IMR-90 (cell line): ENCODE measurements around the gene SLC18B1. TPM values are rescaled to one million over a fixed set of nuclear protein-coding genes. Genes with fewer than 3 reads are reported as not detected.

Experiments
- ATAC-seq: fragments of 200-7000 bp; cut with Tn5 transposase; 2 replicates; pipeline ENCODE4 v1.9.1; 2020; ENCODE audit warnings: low read depth, mild to moderate bottlenecking, moderate library complexity
- BruUV-seq: library from RNA; stranded (reverse); fragments of 400-500 nt; replicated peaks from 2 replicates; lab custom pipeline; 2021; lab: Mats Ljungman, UMichigan
- CTCF ChIA-PET: fragments of 300-600 bp; formaldehyde crosslinking; extraction: SDS; loops from one replicate; lab custom pipeline; 2021; ENCODE audit warnings: antibody characterized with exemption; lab: Yijun Ruan, JAX
- POLR2A ChIA-PET: fragments of 300-600 bp; sonication (Branson Sonifier 250); formaldehyde crosslinking; loops from one replicate; lab custom pipeline; 2022; ENCODE audit warnings: antibody characterized with exemption; ENCODE audit not compliant: unreplicated experiment; lab: Charles Lee
- DNase-seq: peaks from one replicate; pipeline ENCODE4 v3.0.0; 2013
- H2AFZ ChIP-seq: replicated peaks from 2 replicates; pipeline ENCODE3; 2013; ENCODE audit warnings: low read length, mild to moderate bottlenecking; ENCODE audit not compliant: poor library complexity
- H2AK5ac ChIP-seq: 2 replicates; pipeline ENCODE4 v1.6.1; 2013; ENCODE audit warnings: low read depth, low read length, inconsistent platforms
- H2AK9ac ChIP-seq: replicated peaks from 2 replicates; pipeline ENCODE3; 2013; ENCODE audit warnings: mild to moderate bottlenecking, low read depth, low read length, moderate library complexity; ENCODE audit not compliant: poor library complexity
- H2BK120ac ChIP-seq: 2 replicates; pipeline ENCODE4 v1.6.1; 2013; ENCODE audit warnings: low read depth, low read length, inconsistent platforms
- H2BK15ac ChIP-seq: 3 replicates; pipeline ENCODE4 v1.6.1; 2013; ENCODE audit warnings: low read depth, low read length, inconsistent platforms
- H2BK20ac ChIP-seq: 2 replicates; pipeline ENCODE4 v1.6.1; 2013; ENCODE audit warnings: low read depth, mild to moderate bottlenecking, inconsistent platforms, low read length, moderate library complexity
- H2BK5ac ChIP-seq: 2 replicates; pipeline ENCODE4 v1.6.1; 2013; ENCODE audit warnings: mild to moderate bottlenecking, low read depth, low read length, inconsistent platforms; ENCODE audit not compliant: poor library complexity, severe bottlenecking
- H3K14ac ChIP-seq: replicated peaks from 2 replicates; pipeline ENCODE4 v1.6.1; 2013; ENCODE audit warnings: low read depth, low read length, inconsistent platforms
- H3K18ac ChIP-seq: 2 replicates; pipeline ENCODE4 v1.6.1; 2013; ENCODE audit warnings: low read depth, low read length, control low read depth
- H3K23ac ChIP-seq: 2 replicates; pipeline ENCODE4 v1.6.1; 2013; ENCODE audit warnings: low read depth, low read length, inconsistent platforms
- H3K27ac ChIP-seq: 2 replicates; pipeline ENCODE4 v1.5.1; 2013; ENCODE audit warnings: mild to moderate bottlenecking, control low read depth, low read length; ENCODE audit not compliant: insufficient read depth
- H3K27me3 ChIP-seq: 2 replicates; pipeline ENCODE4 v1.6.1; 2013; ENCODE audit warnings: low read length; ENCODE audit not compliant: control insufficient read depth, insufficient read depth
- H3K36me3 ChIP-seq: 2 replicates; pipeline ENCODE4 v1.6.1; 2013; ENCODE audit warnings: low read length, mixed read lengths; ENCODE audit not compliant: control insufficient read depth, insufficient read depth
- H3K4ac ChIP-seq: 2 replicates; pipeline ENCODE4 v1.6.1; 2013; ENCODE audit warnings: low read depth, low read length, inconsistent platforms
- H3K4me1 ChIP-seq: 2 replicates; pipeline ENCODE4 v1.6.1; 2013; ENCODE audit warnings: low read length, mixed read lengths; ENCODE audit not compliant: control insufficient read depth, insufficient read depth
- H3K4me2 ChIP-seq: 2 replicates; pipeline ENCODE4 v1.6.1; 2013; ENCODE audit warnings: low read depth, mild to moderate bottlenecking, control low read depth, low read length, moderate library complexity
- H3K4me3 ChIP-seq: 2 replicates; pipeline ENCODE4 v1.5.1; 2013; ENCODE audit warnings: low read depth, mild to moderate bottlenecking, control low read depth, low read length, moderate library complexity; ENCODE audit not compliant: insufficient read depth
- H3K56ac ChIP-seq: 2 replicates; pipeline ENCODE4 v1.6.1; 2013; ENCODE audit warnings: low read length, inconsistent platforms; ENCODE audit not compliant: insufficient read depth; ENCODE audit errors: extremely low read depth
- H3K79me1 ChIP-seq, 2 experiments: 2 replicates each; pipeline ENCODE4 v1.6.1; 2013; ENCODE audit warnings: low read length in 2 of 2, inconsistent platforms in 1 of 2, low read depth in 1 of 2
- H3K9ac ChIP-seq: 2 replicates; pipeline ENCODE4 v1.6.1; 2013; ENCODE audit warnings: low read depth, low read length, control low read depth
- H3K9me1 ChIP-seq: 2 replicates; pipeline ENCODE4 v1.6.1; 2013; ENCODE audit warnings: low read length, inconsistent platforms; ENCODE audit not compliant: insufficient read depth
- H3K9me3 ChIP-seq: 2 replicates; pipeline ENCODE4 v1.6.1; 2013; ENCODE audit warnings: low read length; ENCODE audit not compliant: control insufficient read depth, insufficient read depth
- H4K20me1 ChIP-seq: 2 replicates; pipeline ENCODE4 v1.6.1; 2013; ENCODE audit warnings: low read length, inconsistent platforms; ENCODE audit not compliant: insufficient read depth
- H4K5ac ChIP-seq: 2 replicates; pipeline ENCODE4 v1.6.1; 2013; ENCODE audit warnings: mild to moderate bottlenecking, low read depth, low read length, control low read depth
- H4K8ac ChIP-seq, 2 experiments: 2 replicates each; pipeline ENCODE4 v1.6.1; 2013; ENCODE audit warnings: low read depth in 2 of 2, low read length in 2 of 2, control low read depth in 1 of 2, inconsistent platforms in 1 of 2
- H4K91ac ChIP-seq: 2 replicates; pipeline ENCODE4 v1.6.1; 2013; ENCODE audit warnings: low read depth, low read length, inconsistent platforms; ENCODE audit not compliant: insufficient read depth
- CHD1 ChIP-seq: IDR thresholded peaks from 2 replicates; pipeline ENCODE4 v1.6.1; 2012; ENCODE audit warnings: low read depth, low read length, improper control_type of control experiment
- MXI1 ChIP-seq: IDR thresholded peaks from 2 replicates; pipeline ENCODE4 v1.6.1; 2012; ENCODE audit warnings: low read depth, mild to moderate bottlenecking, low read length, moderate library complexity, borderline replicate concordance
- RAD21 ChIP-seq: IDR thresholded peaks from 2 replicates; pipeline ENCODE4 v1.6.1; 2012; ENCODE audit warnings: low read length, improper control_type of control experiment
- WGBS, 2 experiments: methylation state at CpG; one replicate each; pipeline versions ENCODE4 v1.1.5 to v1.1.7; 2013; ENCODE audit warnings: missing lambda C conversion rate in 2 of 2; ENCODE audit not compliant: insufficient read length in 1 of 2; ENCODE audit errors: extremely low coverage in 2 of 2; 5-methylcytosine and 5-hydroxymethylcytosine counted together
- dilution Hi-C: fragments of 300-500 bp; cut with HindIII; formaldehyde crosslinking; loops from one replicate; pipeline ENCODE4 v1.14.3; 2018; ENCODE audit warnings: low sequenced_read_pairs; ENCODE audit not compliant: unreplicated experiment
- in situ Hi-C: fragments of 300-500 bp; cut with MboI; formaldehyde crosslinking; loops from 3 replicates; pipeline ENCODE4 v1.14.3; 2019; ENCODE audit warnings: low sequenced_read_pairs, inconsistent platforms, mixed read lengths
- intact Hi-C: fragments of 100-400 bp; cut with micrococcal nuclease; formaldehyde crosslinking; loops from 2 replicates; pipeline ENCODE4 v1.10.0; 2022
- polyA plus RNA-seq, 3 experiments: library from polyadenylated mRNA; depleted of rRNA; stranded (reverse); fragments of >200 nt; gene quantifications; 2 replicates each; pipeline ENCODE4 v1.2.3, GENCODE V29; 2012; ENCODE audit warnings: low replicate concordance in 1 of 3
- total RNA-seq: library from RNA; depleted of rRNA; stranded (reverse); fragments of >200 nt; gene quantifications from 2 replicates; pipeline ENCODE4 v1.2.3, GENCODE V29; 2012

SLC18B1 gene
- total and polyA plus RNA-seq, 2 of the 4 experiments (the other 2 are of a cell fraction), result 2.4 to 2.5 TPM

DNA sequence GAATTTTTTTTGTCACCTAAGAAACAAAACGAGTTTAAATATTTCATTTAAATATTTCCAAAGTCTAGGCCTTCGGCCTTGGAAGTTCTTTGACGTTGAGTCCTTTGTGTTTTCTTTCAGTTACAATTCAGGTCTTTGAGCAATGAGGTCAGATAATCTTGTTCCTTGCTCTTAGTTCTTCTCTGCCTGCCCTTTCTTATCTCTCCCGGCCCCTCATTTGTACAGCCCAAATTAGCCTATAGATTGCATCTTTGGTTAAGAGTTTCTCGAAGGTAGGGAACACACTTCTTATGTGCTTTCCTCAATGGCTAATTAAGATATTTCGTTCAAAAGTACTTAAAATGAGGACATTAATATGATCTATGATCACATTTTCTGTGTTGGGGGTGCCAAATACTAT lies 34.5 kb upstream of the SLC18B1 start:
- Histone ChIP-seq H2AK5ac (no peak overlapping the region), H3K27ac (no peak overlapping the region), H2BK15ac (no peak overlapping the region), H4K91ac (no peak overlapping the region), H3K9me3 (no peaks in the 10 kb centered on the region), H3K4me1 (no peaks in the 10 kb centered on the region), H2AK9ac (no peak overlapping the region), H3K4ac (no peak overlapping the region), H2AFZ (no peak overlapping the region), H4K5ac (no peak overlapping the region), H3K4me3 (no peak overlapping the region), H4K8ac (no peak overlapping the region), H3K36me3 (no peaks in the 10 kb centered on the region), H3K4me2 (no peak overlapping the region), H3K9ac (no peak overlapping the region), H3K23ac (no peak overlapping the region), H3K18ac (no peak overlapping the region), H3K79me1 (no peaks in the 10 kb centered on the region), H3K9me1 (no peaks in the 10 kb centered on the region), H2BK5ac (no peak overlapping the region), H3K14ac (no peak overlapping the region), H3K27me3 (no peaks in the 10 kb centered on the region), H2BK120ac (no peak overlapping the region), H2BK20ac (no peak overlapping the region), H4K20me1 (no peaks in the 10 kb centered on the region), H3K56ac (no peak overlapping the region)
- ATAC-seq, result no peak
- no TSS peak for BruUV-seq
- CTCF ChIA-PET, result no interaction called here
- intact Hi-C loops, result loop anchor here (5.0 kb wide), 1 partner anchor 409 kb away; the partner anchor contains the start of gene EYA4
- in situ Hi-C loops, result loop anchor here (5.0 to 10.0 kb wide), 2 partner anchors 682 to 719 kb away; no protein-coding TSS in a partner anchor
- POLR2A ChIA-PET, result no interaction called here
- WGBS, 2 experiments, result no CpG with 5 or more reads among the region's 6 CpGs
- dilution Hi-C loops, result no loop called here
- TF ChIP-seq MXI1 (no peak), RAD21 (no peak), CHD1 (no peak)
- no peak for DNase-seq
